AG10803 (cell line): ENCODE data around the gene EPHX1.

Experiments used
- DNase-seq: peaks from one replicate; pipeline ENCODE4 v3.0.0; 2010; ENCODE audit warnings: low read depth
- H3K4me3 ChIP-seq: 2 replicates; pipeline ENCODE4 v1.5.1; 2011; ENCODE audit warnings: mild to moderate bottlenecking, low read length, control low read depth
- TF ChIP-seq, protein P1 (sequence below): conservative IDR thresholded peaks from 2 replicates; pipeline ENCODE4 v1.5.1; 2011; ENCODE audit warnings: mild to moderate bottlenecking, low read length, control low read depth, inconsistent platforms

Gene EPHX1

DNA sequence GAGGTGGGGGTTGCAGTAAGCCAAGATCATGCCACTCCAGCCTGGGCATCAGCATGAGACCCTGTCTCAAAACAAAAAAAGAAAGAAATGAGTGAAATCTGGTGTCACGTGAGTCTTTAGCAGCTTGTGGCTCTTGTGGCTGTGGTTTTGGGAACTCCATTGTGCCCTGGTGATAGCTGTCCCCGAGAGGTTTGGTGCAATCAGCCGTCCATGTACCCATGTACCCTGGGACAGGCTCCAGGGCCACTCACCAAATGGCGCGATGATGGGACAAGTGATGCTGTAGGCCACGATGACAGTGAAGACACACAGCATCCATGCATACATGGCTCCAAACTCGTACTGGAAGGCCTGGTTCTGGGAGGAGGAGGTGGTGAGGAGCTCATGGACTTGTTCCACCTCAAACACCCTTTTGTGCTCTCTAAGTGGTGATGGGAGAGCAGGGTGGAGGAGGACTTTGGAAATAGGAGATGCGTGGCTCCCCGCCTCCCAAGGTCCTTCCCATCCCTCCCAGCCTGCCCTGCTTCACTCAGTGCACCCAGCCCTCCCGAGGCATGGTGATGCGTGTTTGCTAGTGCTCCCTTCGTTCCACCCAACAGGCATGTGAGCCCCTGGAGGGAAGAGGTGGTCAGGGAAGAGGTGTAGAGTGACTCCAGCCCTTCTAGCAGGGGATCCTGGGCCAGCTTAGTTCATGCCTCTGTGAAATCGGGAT lies 42.6 kb downstream of the EPHX1 start:
- H3K4me3 ChIP-seq: no peak overlapping the region
- no peak for DNase-seq
- TF ChIP-seq, protein P1, sequence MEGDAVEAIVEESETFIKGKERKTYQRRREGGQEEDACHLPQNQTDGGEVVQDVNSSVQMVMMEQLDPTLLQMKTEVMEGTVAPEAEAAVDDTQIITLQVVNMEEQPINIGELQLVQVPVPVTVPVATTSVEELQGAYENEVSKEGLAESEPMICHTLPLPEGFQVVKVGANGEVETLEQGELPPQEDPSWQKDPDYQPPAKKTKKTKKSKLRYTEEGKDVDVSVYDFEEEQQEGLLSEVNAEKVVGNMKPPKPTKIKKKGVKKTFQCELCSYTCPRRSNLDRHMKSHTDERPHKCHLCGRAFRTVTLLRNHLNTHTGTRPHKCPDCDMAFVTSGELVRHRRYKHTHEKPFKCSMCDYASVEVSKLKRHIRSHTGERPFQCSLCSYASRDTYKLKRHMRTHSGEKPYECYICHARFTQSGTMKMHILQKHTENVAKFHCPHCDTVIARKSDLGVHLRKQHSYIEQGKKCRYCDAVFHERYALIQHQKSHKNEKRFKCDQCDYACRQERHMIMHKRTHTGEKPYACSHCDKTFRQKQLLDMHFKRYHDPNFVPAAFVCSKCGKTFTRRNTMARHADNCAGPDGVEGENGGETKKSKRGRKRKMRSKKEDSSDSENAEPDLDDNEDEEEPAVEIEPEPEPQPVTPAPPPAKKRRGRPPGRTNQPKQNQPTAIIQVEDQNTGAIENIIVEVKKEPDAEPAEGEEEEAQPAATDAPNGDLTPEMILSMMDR: no peak

DNA sequence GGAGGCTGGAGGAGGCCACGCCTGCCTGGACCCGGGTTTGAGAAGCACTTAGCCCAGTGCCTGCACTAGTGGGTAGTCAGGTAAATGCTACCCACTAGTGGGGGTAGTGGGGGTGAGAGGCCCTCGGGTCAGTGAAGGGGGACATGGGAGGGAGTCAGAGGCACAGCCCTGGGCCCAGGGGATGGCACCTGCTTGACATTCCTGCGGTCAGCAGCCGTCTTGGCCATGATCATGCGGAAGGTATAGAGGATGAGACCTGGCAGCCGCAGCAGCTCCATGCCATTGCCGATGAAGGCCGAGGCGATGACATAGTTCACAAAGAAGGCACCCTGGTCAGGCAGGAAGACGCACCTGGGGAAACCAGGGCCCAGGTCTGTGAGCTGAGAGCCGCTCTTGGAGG lies 43.5 kb downstream of the EPHX1 start:
- TF ChIP-seq, protein P1: no peak
- H3K4me3 ChIP-seq: no peak overlapping the region
- no peak for DNase-seq

DNA sequence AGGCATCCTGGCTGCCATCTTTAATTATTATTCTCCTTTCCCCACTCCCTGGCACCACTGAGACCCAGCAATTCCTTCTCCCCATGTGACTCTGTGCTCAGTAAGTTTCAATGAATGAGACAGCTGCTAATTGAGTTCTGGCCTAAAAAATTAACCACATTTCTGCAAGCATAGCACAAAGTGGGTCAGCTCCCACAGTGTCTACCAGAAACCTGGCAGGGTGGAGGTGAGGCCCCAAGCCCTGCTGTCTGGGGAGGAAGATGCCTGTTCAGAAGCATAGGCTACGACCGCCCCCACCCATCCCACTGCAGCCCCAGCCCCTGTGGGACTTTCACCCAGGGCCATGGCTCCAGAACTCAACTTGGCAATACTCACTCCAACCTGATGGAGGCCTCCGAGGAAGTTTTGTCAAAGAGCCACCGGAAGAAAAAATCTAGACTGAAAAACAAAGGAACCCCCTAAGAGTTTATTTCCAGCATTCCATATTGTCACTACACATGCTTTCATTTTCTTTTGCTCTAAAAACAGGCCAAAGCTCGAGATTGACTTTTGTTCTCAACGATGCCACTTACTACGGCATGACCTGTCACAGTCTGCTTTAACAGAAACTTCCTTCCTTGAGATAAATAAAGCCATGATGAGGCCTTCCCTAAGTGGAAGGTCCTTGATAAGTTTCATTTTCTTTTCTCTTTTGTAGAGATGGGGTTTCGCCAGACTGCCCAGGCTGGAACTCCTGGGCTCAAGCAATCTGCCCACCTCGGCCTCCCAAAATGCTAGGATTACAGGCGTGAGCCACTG lies 45.8 kb downstream of the EPHX1 start:
- no peak overlapping the region for H3K4me3 ChIP-seq
- TF ChIP-seq, protein P1: no peak
- DNase-seq: no peak

DNA sequence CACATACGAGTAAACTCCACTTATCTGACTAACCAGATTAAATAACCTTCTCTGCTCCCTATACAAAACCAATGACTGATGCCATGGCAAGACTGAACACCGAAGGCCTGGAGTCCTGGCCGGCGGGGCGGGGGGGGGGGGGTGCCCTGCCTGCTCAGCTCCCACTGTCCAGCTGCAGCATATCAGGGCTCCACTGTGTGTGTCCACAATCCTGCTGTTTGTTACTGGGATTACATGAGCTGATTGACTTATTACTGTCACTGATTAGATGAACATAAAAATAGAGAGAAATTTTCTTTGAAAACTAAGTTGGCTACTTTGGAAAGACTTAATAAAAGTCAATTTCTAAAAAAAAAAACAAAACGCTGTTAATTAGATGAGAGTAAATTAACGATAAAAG lies 47.3 kb downstream of the EPHX1 start:
- TF ChIP-seq, protein P1: no peak
- no peak for DNase-seq
- no peak overlapping the region for H3K4me3 ChIP-seq

DNA sequence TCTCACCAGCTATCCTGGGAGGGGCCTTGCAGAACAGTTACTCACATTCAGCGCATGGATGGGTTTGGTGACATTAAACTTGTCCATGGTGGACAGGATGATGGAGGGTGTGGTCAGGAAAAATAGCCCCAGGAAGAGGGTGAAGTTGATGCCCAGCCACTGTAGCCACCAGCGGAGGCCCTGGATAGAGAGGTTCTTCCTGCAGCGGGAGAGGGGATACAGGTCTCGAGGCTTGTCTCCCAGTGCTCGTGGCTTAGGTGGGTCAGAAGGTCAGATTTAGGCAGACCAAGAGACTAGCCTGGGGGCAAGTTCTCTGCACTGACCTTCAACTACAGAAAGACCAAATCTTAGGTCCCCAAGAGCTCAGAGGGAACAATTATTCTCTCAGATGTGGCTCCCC lies 49.2 kb downstream of the EPHX1 start:
- no peak overlapping the region for H3K4me3 ChIP-seq
- no peak for DNase-seq
- TF ChIP-seq, protein P1: no peak

DNA sequence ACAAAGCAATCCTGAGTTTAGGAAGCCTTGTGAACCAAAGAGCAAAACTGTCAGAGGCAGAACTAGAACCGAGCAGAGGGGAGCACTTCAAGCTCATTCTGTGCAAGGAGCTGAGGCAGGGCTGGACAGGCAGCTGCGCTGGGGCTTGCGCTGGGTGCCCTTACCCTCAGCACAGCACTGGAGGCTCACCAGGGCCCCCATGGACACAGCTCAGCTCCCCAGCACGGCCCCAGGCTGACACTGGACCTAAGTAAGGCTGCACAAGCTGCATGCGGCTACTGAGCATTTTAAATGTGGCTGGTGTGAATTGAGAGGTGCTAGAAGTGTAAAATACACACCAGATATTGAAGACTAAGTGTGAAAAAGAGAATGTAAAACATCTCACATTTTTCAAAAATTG lies 50.2 kb downstream of the EPHX1 start:
- DNase-seq: no peak
- TF ChIP-seq, protein P1: no peak
- H3K4me3 ChIP-seq: no peak overlapping the region

DNA sequence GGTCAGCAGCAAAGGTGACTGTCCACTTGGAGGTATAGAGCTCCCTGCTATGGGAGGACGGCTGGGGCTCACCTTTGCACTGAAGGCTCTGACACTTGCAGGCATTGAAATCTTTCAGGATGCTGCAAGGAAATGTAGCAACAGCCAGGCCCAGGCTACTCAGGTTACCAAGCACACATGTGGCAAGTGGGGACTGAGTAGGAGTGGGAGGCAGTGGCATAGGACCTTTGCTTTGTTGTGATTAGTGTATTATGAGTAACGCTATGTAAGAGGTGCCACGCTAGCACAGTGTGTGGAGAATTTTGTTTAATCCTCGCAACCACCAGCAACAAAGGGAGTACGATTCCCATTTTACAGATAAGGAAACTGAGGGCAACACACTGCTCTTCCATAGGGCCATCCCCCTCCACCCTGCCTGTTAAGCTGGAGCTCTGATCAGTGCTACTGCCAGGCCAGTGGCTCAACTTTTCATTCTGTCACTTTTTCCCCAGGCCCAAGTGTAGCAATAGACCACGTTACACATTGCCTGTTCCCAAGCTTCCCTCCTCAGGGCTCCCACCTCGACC lies 51.0 kb downstream of the EPHX1 start:
- TF ChIP-seq, protein P1: no peak
- DNase-seq: no peak
- H3K4me3 ChIP-seq: no peak overlapping the region
